NCI-H1417 (cell line): ENCODE measurements around the gene OARD1.
"Not testable (repeated sequence)": the region's sequence is repeated elsewhere in the genome, so short reads cannot be mapped to it uniquely, and the experiment has no call there.

Experiments
- DNase-seq, 3 experiments: peaks; one replicate each; lab custom pipeline; 2025; lab: John Stamatoyannopoulos, UW

Gene OARD1

GRCh38 chr6:41071923-41072835 is at the start of gene OARD1:
OARD1 (minus strand) TSS chr6:41072356; CDS start chr6:41071634, 722 bp downstream.
- DNase-seq, result peak; percentile 100

- no peak for DNase-seq
Observed at GRCh38 chr6:41120058-41120457, 47.9 kb upstream of the OARD1 start.

- no peak for DNase-seq
Observed at GRCh38 chr6:41119508-41119907, 47.4 kb upstream of the OARD1 start.

GRCh38 chr6:41115027-41115426 is 42.9 kb upstream of the OARD1 start:
- DNase-seq, result not testable (repeated sequence)

- no peak for DNase-seq
Observed at GRCh38 chr6:41111017-41111416, 38.9 kb upstream of the OARD1 start.

- DNase-seq, result no peak
Observed at GRCh38 chr6:41103847-41104246, 31.7 kb upstream of the OARD1 start.

GRCh38 chr6:41100871-41101287 is 28.7 kb upstream of the OARD1 start:
- no peak for DNase-seq

- DNase-seq, result no peak
Observed at GRCh38 chr6:41098366-41098765, 26.2 kb upstream of the OARD1 start.

GRCh38 chr6:41097467-41098090 is 25.4 kb upstream of the OARD1 start:
- no peak for DNase-seq

GRCh38 chr6:41093729-41094128 is 21.6 kb upstream of the OARD1 start:
- DNase-seq, result no peak

GRCh38 chr6:41092421-41093140 is 20.4 kb upstream of the OARD1 start:
- DNase-seq, result peak in 2 of 3 experiments; percentile 19 to 59

- no peak for DNase-seq
Observed at GRCh38 chr6:41090841-41091761, 18.9 kb upstream of the OARD1 start.

- DNase-seq, result no peak
Observed at GRCh38 chr6:41088451-41088850, 16.3 kb upstream of the OARD1 start.

- DNase-seq, result no peak
Observed at GRCh38 chr6:41085182-41085581, 13.0 kb upstream of the OARD1 start.

- DNase-seq, result no peak
Observed at GRCh38 chr6:41083072-41083471, 10.9 kb upstream of the OARD1 start.

- DNase-seq, result no peak
Observed at GRCh38 chr6:41080621-41081020, 8.5 kb upstream of the OARD1 start.

GRCh38 chr6:41079080-41079479 is 6.9 kb upstream of the OARD1 start:
- no peak for DNase-seq

- DNase-seq, result no peak
Observed at GRCh38 chr6:41078101-41078500, 5.9 kb upstream of the OARD1 start.

GRCh38 chr6:41077536-41077935 is 5.4 kb upstream of the OARD1 start:
- DNase-seq, result no peak

- DNase-seq, result no peak
Observed at GRCh38 chr6:41075651-41076626, 3.8 kb upstream of the OARD1 start.
